GM18870 (cell line): ENCODE measurements around the gene TMEM183A.

ENCODE experiments used
- ATAC-seq: cut with Tn5 transposase; IDR thresholded peaks from one replicate; pipeline ENCODE4 v1.9.1; 2021; ENCODE audit warnings: moderate library complexity; ENCODE audit not compliant: unreplicated experiment

TMEM183A gene

GRCh38 chr1:203063287-203063686 lies 56.1 kb downstream of the TMEM183A start:
- ATAC-seq: no peak

GRCh38 chr1:203065191-203065590 lies 58.0 kb downstream of the TMEM183A start:
- ATAC-seq: no peak

GRCh38 chr1:203065986-203066385 lies 58.8 kb downstream of the TMEM183A start:
- ATAC-seq: no peak

GRCh38 chr1:203066965-203067364 lies 59.8 kb downstream of the TMEM183A start:
- ATAC-seq: no peak

GRCh38 chr1:203069030-203069747 lies 62.0 kb downstream of the TMEM183A start:
- no peak for ATAC-seq

- no peak for ATAC-seq
These were observed 64.9 kb downstream of the TMEM183A start for GRCh38 chr1:203072002-203072602.

GRCh38 chr1:203072911-203073310 lies 65.7 kb downstream of the TMEM183A start:
- ATAC-seq: no peak

GRCh38 chr1:203073469-203073868 lies 66.3 kb downstream of the TMEM183A start:
- ATAC-seq: no peak
